Measurements from ENCODE around the gene SAMD8.
"Not testable (repeated sequence)": the region's sequence is repeated elsewhere in the genome, so short reads cannot be mapped to it uniquely, and the experiment has no call there.

SAMD8 gene

DNA sequence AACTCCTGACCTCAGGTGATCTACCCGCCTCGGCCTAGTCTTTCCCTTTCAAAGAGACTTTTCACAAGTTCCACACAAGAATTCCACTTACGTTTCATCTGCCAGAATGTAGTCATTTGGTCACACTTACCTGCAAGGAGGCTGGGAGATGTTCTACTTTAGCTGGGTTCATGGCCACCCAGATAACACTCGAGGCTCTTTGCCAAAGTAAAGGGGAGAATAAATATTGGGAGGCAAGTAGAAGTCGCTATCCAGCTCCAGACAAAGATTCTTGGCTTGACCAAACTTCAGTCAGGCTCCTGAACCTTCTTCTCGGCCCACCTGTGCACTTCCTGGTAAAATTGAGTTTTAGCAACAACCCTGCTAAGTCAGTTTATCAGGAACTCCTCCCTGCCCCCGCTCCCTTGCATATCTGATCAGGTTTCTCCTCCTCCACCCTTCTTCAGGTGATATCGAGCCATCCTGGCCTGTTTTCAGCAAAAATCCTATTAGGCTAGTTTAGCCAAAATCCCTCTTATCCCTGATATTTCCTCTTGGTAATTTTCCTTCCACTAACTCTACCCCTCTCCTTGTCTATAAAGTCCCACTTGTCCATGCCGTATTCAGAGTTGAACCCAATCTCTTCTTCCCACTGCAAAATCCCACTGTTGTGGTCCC is 25.1 kb upstream of the SAMD8 start:
- DNase-seq = no peak

DNA sequence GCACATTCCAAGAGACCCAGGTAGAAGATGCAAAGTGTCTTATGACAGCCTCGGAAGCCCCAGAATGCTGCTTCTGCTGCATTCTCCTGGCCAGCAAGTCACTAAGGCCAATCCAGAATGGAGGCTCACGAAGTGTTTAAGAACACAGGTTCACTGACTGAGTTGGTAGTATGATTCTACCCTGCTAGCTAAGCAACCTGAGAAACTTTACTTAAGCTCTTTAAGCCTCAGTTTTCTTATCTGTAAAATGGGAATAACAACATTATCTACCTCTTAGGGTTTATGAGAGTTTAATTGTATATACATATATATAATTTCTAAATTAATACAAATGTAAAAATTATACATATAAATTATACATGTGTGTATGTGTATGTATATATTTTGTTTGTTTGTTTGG is 22.8 kb upstream of the SAMD8 start:
- no peak for DNase-seq

DNA sequence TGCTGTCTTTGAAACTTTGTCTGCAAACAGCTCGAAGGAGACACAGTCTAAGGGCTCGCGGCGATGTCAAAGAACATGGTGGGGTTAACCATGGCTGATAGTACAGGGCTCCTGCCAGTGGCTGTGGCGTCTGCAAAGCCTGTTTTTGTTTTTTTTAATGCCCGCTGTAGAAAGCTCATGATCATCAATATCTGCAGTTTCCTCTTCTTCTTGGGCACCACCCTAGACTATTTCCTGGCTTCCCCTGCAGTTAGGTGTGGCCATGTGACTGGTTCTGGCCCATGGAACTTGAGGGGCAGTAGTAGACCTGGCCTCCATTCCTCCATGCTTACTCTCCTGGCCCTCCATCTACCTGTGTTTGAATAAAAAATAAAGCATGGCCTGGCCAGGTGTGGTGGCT is 21.8 kb upstream of the SAMD8 start:
- no peak for DNase-seq

DNA sequence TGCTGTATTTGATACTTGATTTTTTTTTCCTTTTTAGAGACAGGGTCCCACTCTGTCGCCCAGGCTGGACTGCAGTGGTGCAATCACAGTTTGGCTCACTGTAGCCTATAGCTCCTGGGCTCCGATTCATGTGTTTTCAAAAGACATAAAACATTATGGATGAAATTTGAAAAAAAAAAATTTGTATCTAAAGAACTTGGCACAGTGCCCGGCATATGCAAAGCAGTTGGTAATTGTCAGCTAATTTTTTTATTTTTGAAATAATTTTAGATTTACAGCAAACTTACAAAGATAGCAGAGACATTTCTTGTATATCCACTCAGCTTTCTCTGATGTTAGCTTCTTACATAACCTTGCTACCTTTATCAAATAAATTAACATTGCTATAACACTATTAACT is 20.3 kb upstream of the SAMD8 start:
- DNase-seq = peak; percentile 71

DNA sequence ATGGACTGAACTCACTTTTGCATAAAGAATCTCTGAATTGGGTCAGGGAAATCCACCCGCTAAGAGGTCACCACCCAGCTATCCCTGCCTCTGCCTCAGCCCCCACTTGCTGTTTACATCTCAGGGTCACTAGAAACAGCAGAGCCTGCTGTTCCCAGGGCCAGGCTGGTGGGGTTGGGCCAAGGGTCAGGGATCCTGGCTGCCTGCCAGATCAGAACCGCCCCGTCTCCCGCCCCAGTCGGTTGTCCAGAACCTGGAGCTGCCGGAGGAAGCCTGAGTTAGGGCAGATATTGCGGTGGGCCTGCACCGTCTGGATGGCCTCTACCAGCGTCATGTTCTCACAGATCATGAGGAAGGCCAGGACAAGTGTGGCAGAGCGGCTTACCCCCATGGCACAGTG is 17.0 kb upstream of the SAMD8 start:
- no peak for DNase-seq

DNA sequence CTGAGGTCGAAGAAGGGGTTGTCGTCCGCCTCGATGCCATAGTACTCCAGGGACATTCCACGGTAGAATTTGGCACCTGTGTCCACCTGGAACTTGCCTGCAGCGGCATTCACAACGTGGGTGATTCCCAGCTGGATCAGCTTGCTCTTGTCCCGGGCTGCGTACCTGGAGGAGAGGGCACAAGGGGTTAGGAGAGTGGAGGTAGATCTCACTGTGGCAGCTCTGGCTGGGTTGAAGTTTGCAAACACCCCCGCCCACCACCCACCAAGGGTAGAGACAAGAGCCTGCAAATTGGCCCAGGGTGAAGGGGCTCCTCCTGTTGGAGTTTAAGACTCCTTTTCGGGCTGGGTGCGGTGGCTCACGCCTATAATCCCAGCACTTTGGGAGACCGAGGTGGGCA is 15.8 kb upstream of the SAMD8 start:
- no peak for DNase-seq

DNA sequence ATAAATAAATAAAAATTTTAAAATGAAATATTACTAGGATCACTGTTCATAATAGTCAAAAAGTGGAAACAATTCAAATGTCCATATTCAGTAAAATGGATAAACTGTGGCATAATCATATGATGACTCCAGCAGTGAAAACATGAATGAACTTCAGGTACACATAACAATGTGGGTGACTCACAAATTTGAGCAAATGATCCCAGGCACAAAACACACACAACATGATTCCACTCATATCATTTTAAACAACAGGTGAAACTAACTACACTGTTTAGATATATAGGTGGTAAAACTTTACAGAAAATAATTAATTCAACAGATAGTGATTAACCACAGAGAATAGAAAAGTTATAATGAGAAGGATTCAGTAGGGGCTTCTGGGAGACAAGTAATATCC is 14.7 kb upstream of the SAMD8 start:
- no peak for DNase-seq

DNA sequence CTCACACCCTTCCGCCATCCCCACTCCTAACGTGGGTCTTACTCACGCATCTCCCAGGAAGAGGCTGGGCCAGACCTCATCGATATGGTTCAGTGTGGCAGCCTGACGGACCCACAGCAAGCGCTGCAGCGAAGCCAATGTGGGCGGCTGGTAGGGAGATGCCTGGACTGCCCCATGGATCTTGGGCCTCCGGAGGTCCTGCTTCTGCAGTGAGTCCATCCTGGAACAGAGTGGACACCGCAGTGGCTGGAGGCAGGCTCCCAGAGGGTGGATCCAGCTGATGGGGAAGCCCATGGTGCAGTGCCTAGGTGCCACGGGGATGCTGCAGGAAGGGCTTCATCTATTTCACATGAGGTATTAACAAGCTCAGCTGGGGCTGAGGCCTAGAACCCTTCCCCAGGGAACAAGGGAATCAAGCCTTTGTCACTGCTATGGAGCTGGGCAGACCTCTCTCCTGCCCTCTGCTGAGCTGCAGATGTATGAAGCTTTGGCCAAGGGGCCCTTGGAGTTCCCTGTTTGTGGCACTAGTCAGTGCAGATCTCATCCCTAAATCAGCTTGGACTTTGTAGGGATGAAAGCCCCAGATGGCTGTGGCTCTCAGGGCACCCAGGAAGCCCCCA is 13.7 kb upstream of the SAMD8 start:
- DNase-seq = no peak

DNA sequence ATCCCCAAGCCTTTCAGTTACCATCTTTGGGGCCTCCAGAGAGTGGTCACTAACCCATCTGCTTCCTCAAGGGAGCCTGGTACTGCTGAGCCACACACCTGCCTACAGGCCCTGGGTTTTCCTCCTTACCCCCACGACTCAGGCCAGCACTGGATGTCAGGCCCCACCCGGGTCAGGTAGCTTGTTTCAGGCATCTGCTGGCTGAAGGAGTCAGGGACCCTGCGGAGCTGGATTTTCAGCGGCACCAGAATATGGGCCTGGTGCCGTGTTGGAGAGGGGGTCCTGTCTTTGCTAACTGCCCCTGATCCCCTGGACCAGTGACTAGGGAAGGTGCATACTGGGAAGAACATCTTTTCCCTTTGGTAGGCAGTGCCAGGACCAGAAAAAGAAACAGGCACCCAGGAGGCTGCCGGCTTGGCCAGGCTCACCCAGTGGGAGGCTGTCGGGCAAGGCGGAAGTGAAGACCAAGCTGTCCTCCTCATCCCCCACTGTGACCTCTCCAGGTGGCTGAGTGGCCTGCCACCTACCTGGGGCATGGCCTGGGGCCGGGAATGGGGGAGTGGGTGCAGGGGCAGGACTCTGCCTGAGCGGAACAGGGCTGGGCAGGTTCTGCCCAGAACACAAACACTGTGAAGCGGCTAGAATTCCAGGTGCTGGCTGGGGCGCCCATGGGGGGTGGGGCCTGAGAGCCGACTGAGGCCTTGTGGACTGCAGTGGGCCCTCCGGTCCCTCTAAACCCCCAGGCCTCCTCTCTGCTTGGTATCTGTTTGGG is 12.4 kb upstream of the SAMD8 start:
- DNase-seq = no peak

DNA sequence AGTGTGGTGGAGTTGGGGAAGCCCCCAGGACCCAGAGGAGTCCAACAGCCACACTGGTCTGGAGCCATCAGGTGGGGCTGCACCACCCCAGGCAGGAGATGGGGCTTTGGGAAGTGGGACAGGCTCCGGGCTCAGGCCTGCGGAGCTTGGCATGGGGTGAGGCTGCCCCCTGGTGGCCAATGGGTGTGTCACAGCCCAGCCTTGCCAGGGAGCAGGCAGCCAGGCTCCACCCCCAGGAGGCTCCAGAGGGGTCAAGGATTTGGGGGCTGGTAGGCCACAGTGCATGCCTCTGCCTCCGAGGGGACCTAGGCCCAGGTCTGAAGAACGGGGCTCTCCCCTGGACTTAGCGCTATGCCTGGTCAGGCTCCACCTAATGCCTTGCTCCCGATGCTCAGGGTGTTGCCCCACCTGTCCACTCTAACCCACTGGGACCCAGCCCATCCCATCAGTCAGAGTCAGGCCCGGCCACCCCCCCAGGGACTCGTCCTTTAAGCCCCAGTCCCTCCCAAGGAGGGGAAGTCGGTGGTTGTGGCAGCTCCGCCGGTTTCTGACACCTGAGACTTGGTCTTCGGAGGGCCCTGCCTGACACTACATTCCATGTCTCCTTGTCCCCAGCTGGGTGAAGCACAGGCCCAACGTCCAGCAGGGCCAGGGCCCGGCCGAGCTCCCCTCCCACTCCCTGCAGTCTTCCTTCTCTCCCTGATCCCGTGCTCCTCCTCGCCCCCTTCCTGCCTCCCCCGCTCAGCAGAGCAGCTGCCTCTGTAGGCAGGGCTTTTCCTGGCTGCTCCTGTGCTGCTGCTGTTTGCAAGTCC is 11.3 kb upstream of the SAMD8 start:
- peak; percentile 39 for DNase-seq

DNA sequence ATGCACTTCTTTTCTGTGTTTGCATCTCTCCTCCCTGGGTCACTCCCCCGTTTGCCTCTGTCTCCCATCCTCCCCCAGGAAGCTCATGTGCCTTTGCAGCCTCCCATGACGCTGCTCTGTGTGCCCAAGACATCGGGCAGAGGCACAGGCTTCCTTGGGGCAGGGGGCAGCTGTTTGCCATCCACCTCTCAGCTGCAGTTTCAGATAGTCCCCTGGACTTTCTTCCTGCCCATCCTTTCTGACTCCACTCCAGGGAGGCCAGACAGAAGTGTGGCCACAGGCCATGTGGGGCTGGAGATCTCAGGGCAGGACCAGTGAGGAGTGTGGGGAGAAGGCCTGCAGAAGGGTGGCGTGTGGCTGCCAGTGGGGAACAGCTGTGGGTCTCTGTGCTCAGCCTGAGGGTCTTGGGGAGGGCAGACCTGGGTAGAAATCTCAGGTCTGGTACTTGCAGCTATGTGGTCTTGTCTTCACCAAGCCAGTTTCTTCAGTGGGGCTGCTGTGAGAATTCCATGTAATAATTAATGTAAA is 10.6 kb upstream of the SAMD8 start:
- DNase-seq = no peak

DNA sequence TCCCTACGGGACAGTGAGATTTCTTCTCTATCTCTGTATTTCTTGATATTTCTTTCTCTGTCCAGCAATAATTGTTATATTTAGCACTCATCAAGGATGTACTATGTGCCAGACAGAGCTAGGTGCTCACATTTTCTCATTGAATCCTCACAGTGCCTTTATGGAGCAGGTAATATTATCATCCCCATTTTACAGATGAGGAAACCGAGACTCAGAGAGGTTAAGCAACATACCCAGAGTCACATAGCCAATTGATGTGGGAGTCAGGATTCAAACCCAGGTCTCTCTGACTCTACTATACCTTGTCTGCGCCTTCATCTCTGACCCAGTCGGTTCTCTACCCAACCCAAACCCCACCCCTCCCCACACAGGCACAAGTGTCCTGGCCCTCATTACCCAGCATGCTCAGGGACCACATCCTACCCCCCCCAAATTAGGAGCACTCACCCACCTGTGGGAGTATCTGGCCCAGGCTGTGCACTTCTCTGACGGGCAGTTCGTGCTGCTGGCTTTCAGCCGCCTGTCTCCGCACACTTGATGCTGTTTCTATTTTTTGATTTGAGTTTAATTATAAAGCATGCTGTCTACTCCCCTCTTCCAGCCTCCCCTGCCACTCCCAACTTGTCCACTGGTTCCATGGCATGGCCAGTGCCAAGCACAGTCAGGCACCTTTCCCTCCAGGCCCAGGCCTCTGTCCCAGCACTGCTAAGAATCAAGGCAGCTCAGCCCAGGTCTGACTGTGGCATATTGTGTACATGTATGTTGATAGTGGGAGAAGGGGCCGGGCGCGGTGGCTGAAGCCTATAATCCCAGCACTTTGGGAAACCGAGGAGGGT is 9.8 kb upstream of the SAMD8 start:
- no peak for DNase-seq

DNA sequence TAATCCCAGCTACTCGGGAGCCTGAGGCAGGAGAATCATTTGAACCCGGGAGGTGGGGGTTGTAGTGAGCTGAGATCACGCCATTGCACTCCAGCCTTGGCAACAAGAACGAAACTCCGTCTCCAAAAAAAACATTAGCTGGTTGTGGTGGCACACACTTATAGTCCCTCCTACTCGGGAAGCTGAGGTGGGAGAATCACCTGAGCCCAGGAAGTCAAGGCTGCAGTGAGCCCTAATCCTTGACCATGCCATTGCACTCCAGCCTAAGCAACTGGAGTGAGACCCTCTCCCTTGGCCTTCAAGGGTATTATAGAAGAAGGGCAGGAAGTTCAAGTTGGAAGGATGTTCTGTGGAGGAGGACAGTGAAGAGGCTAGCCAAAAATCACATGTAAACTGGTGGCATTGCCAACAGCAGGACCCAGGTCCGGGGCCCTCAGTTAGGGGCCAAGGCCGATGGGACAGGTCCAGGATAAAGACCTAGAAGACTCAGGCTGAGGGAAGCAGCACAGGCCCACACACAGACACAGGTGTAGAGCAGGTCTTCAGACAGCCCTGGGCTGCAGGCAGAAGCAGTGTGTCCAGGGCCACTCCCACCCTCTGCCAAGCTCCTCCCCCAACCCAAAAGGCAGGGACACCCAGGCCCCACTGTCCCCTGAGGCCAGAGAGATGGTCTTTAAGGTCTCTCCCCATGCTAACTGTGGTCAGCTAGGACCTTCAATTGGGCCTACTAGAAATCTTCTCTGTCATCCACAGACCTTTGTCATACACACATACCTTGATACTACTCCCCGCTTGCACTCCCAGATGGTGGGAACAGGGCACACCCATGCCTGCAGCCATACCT is 8.4 kb upstream of the SAMD8 start:
- no peak for DNase-seq

DNA sequence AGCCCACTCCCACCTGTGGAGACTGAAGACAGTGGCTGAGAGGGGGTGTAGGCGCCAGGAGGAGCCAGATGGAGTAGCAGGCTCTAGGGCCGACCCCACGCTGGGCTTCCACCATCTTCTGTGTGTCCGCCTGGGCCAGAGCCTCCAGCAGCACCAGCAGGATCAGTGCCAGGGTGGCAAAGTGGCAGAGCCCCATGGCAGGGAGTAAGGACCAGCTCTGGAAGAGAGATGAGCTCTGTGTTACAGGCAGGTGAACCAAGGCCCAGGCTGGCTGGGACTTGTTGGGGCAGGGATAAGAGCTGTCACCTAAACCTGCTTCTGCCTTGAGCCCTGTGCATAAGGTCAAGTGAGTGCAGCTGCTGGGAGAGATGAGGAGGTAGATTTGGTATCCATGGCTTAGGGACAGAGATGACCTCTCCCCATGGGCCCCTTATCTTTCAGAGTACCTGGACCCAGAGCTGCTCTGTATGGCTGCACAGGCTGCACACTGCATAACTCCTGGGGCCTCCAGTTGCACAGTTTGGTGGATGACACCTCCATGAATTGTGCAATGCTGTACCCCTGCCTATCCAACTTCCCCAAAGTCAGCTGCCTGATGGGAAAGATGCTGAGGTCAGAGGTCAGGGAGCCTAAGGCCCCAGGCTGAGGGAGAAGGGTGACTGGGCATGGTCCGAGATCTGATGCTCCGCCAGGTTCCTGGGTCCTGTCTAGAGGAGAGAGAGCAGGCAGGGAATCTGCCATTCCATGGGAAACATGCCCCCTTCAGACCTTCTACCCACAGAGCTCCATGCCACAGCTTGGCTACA is 7.4 kb upstream of the SAMD8 start:
- DNase-seq = no peak

DNA sequence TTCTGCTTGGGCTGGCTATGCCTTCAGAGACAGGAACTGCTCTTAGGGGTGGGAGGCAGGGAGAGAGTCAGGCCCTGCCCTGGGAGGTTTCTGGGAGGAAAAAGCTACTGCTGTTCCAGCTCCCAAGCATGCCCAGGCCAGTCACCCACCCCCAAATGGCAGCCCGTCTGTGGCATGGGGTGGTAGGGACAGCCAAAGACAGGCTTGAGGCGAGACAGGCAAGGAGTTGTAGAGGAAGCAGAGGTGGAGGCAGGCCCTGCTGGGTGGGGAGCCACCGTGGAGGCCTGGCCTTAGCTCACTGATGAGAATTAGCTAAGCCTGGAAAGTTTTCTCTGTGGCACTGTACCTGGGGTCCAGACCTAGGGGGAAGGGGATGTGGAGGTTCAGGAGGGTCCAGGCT is 6.6 kb upstream of the SAMD8 start:
- DNase-seq = no peak

DNA sequence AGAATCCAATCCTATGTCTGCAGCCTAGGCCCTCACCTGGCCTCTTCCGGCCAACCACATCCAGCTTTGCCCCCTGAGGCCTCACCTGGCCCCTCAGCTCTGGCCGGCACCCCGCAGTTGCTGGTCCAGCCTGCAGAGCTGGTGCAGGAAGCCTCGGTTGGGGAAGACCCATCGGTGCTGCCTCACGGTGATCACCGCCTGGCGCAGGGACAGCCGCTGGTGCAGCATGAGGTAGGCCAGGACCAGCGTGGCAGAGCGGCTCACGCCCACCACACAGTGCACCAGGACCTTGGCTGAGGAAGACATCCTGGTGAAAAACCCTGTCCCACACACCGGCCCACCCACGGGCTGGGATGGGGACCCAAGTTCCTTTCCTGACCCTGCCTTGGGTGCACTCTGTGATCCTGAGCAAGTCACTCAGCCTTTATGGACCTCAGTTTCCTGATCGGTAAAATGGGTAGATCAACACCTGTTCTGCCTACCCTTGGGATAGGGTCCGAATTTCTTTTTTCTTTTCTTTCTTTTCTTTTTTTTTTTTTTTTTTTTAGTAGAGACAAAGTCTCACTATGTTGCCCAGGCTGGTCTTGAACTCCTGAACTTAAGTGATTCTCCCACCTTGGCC is 5.8 kb upstream of the SAMD8 start:
- DNase-seq = no peak

DNA sequence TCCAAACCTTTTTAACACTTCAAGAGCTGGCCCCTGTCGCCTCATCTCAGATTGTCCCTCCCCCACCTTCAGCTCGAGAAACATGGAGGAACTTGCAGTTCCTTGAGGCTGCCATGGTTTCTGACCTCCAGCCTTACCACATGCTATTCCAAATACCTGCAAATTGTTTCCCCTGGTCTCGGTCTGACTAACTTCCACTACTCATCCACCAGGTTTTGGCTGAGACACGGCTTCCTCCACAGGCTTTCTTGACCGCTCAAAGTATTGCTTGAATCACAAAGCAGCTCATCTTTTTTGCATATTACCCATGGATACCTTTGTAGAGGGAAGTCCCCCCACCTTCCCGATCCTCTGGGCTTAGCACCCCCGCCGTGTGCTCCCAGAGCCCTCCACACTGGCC is 5.2 kb upstream of the SAMD8 start:
- no peak for DNase-seq

DNA sequence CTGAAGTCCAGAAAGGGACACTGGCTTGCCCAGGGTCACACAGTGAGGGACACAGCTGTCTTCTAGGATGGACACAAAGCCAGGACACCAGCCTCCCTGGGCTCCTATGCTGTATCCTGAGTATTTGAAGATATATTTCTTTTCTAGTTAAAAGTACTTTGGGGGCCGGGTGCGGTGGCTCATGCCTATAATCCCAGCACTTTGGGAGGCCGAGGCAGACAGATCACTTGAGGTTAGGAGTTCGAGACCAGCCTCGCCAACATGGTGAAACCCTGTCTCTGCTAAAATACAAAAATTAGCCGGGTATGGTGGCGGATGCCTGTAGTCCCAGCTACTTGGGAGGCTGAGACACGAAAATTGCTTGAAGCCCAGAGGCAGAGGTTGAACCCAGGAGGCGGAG is 4.6 kb upstream of the SAMD8 start:
- DNase-seq = not testable (repeated sequence)

DNA sequence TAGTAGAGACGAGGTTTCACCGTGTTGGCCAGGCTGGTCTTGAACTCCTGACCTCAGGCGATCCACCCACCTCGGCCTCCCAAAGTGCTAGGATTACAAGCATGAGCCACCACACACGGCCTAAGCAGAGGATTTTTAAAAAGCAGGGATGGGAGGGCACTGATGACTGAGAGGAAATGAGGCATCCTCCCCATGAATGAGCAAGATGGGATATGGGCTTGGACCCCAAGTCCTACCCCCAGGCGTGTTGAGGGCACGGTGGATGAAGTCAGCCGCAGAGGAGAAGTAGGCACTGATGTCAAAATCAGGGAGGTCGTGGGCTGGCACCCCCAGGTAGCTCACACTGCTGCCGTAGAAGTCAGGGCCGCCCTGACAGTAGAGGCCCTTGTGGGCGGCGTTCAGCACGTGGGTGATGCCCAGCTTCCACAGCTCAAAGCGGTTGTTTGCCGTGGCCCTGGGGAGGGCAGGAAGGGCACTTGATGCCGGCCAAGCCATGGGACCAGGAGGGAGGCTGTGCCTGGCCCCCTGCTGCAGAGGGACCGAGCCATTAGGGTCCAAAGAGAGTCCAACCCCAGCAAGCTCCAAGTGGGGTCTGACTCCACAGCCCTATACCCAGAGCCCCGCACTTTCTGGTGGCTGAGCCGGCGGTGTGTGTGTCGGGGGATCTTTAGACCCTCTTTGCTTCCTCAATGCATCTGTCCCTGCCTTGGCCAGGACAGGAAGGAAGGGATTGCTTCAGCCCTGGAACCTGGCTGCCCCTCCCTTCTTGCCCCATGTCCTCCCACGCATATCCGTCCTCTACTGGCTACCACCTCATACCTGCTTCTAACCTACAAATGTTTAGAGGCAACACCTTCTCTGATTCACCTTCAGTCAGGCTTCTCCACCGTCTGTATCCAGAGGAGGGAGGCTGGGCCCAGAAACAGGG is 3.4 kb upstream of the SAMD8 start:
- DNase-seq = no peak

Data from NCI-H1048 (cell line).